ENCODE measurements around the gene LLGL1.
"Not testable (repeated sequence)": the region's sequence is repeated elsewhere in the genome, so short reads cannot be mapped to it uniquely, and the experiment has no call there.

- TF ChIP-seq EZH2 (IDR thresholded peaks at IDR 0.05; ENCODE audit: low read depth); CTCF (conservative IDR thresholded peaks at IDR 0.05): not testable (repeated sequence)
These were observed 8.5 kb upstream of the LLGL1 start for GRCh38 chr17:18216906-18217305.

Data from PC-9 (cell line).